GM12878 (cell line): ENCODE data around the gene DICER1. TPM values are rescaled to one million over a fixed set of nuclear protein-coding genes. Genes with fewer than 3 reads are reported as not detected.

Experiments
- ATAC-seq: fragments of 200-7000 bp; cut with Tn5 transposase; 3 replicates; pipeline ENCODE4 v1.9.1; 2020; ENCODE audit warnings: mild to moderate bottlenecking, moderate library complexity
- BruUV-seq: library from RNA; stranded (reverse); fragments of 400-500 nt; replicated peaks from 2 replicates; lab custom pipeline; 2021; lab: Mats Ljungman, UMichigan
- CTCF ChIA-PET: fragments of 300-600 bp; sonication (Branson Sonifier 250); formaldehyde crosslinking; extraction: SDS; loops from one replicate; lab custom pipeline; 2021; ENCODE audit warnings: inconsistent platforms; lab: Yijun Ruan, JAX
- POLR2A ChIA-PET: fragments of 350-600 bp; formaldehyde crosslinking; extraction: SDS; loops from one replicate; lab custom pipeline; 2021; ENCODE audit warnings: inconsistent platforms; lab: Charles Lee
- RAD21 ChIA-PET: fragments of 300-600 bp; sonication (Branson Sonifier 250); formaldehyde crosslinking; loops from one replicate; lab custom pipeline; 2023; ENCODE audit warnings: antibody characterized with exemption; ENCODE audit not compliant: unreplicated experiment; lab: Charles Lee
- SMC1A ChIA-PET: fragments of 300-600 bp; sonication (Branson Sonifier 250); formaldehyde crosslinking; loops from one replicate; lab custom pipeline; 2023; ENCODE audit not compliant: unreplicated experiment, uncharacterized antibody; lab: Charles Lee
- DNase-seq: peaks from one replicate; pipeline ENCODE4 v3.0.0-alpha.2; 2011; ENCODE audit warnings: low read depth, low spot score
- FAIRE-seq: peaks from 3 replicates; lab custom pipeline; 2011; peaks lifted over from hg19 to GRCh38; lab: Jason Lieb, UNC
- H2AFZ ChIP-seq: 2 replicates; pipeline ENCODE4 v1.6.0; 2011; ENCODE audit warnings: low read depth, low read length, control low read depth; ENCODE audit not compliant: control insufficient read depth
- H3K27ac ChIP-seq: 2 replicates; pipeline ENCODE4 v1.5.1; 2011; ENCODE audit warnings: control low read depth; ENCODE audit not compliant: control insufficient read depth, insufficient read depth
- H3K27me3 ChIP-seq, 2 experiments: replicated peaks in 1 of 2; 2 replicates each; pipeline versions ENCODE4 v1.6.0 to v1.6.1; 2011; ENCODE audit warnings: low read length in 1 of 2; ENCODE audit not compliant: control insufficient read depth in 2 of 2, insufficient read depth in 2 of 2
- H3K36me3 ChIP-seq, 2 experiments: 2 replicates each; pipeline ENCODE4 v1.5.1; 2011; ENCODE audit warnings: low read length in 1 of 2; ENCODE audit not compliant: control insufficient read depth in 2 of 2, insufficient read depth in 2 of 2
- H3K4me1 ChIP-seq: 2 replicates; pipeline ENCODE4 v1.6.1; 2011; ENCODE audit warnings: mild to moderate bottlenecking, low read length, moderate library complexity, mixed read lengths; ENCODE audit not compliant: control insufficient read depth, insufficient read depth
- H3K4me2 ChIP-seq: 2 replicates; pipeline ENCODE4 v1.6.0; 2011; ENCODE audit warnings: control low read depth; ENCODE audit not compliant: control insufficient read depth, insufficient read depth
- H3K4me3 ChIP-seq: fragments of 200-600 bp; sonication (generic); 2 replicates; pipeline ENCODE4 v1.5.1; 2016
- H3K79me2 ChIP-seq: 2 replicates; pipeline ENCODE4 v1.6.0; 2011; ENCODE audit warnings: low read length; ENCODE audit not compliant: control insufficient read depth, insufficient read depth
- H3K9ac ChIP-seq: 2 replicates; pipeline ENCODE4 v1.8.0; 2011; ENCODE audit warnings: low read length, control low read depth, mixed read lengths; ENCODE audit not compliant: control insufficient read depth, insufficient read depth
- H3K9me3 ChIP-seq: replicated peaks from 3 replicates; pipeline ENCODE4 v1.5.1; 2011; ENCODE audit warnings: mild to moderate bottlenecking, low read length; ENCODE audit not compliant: control insufficient read depth, insufficient read depth
- H4K20me1 ChIP-seq: 2 replicates; pipeline ENCODE4 v1.6.0; 2011; ENCODE audit not compliant: control insufficient read depth, insufficient read depth
- BRCA1 ChIP-seq: IDR thresholded peaks from 2 replicates; pipeline ENCODE4 v1.6.1; 2011; ENCODE audit warnings: low read depth, low read length, improper control_type of control experiment
- IRF4 ChIP-seq: IDR thresholded peaks from 2 replicates; pipeline ENCODE4 v1.6.1; 2011; ENCODE audit warnings: low read depth, low read length
- KAT2A ChIP-seq: conservative IDR thresholded peaks from 2 replicates; pipeline ENCODE4 v1.6.1; 2011; ENCODE audit warnings: low read depth, low read length; ENCODE audit not compliant: control insufficient read depth
- MYB ChIP-seq: fragments of 150-350 bp; IDR thresholded peaks from 2 replicates; pipeline ENCODE4 v1.6.1; 2014; ENCODE audit warnings: mild to moderate bottlenecking, low read depth, low read length, borderline replicate concordance
- NFYA ChIP-seq: IDR thresholded peaks from 2 replicates; pipeline ENCODE4 v1.6.1; 2011; ENCODE audit warnings: low read depth, mild to moderate bottlenecking, low read length, improper control_type of control experiment, borderline replicate concordance
- SMAD1 ChIP-seq: fragments of 450-650 bp; IDR thresholded peaks from 2 replicates; pipeline ENCODE4 v1.6.1; 2018; ENCODE audit warnings: mild to moderate bottlenecking, low read depth; ENCODE audit not compliant: partially characterized antibody
- SMAD5 ChIP-seq: IDR thresholded peaks from 2 replicates; pipeline ENCODE4 v1.6.1; 2016; ENCODE audit warnings: antibody characterized with exemption, low read depth
- SP1 ChIP-seq: IDR thresholded peaks from one replicate; pipeline ENCODE4 v1.6.1; 2011; ENCODE audit warnings: low read depth, low read length
- TCF3 ChIP-seq: IDR thresholded peaks from 2 replicates; pipeline ENCODE4 v1.6.1; 2012; ENCODE audit warnings: low read depth, mild to moderate bottlenecking, low read length, borderline replicate concordance; ENCODE audit not compliant: insufficient read depth
- TCF7 ChIP-seq: IDR thresholded peaks from 2 replicates; pipeline ENCODE4 v1.6.1; 2014; ENCODE audit warnings: antibody characterized with exemption, borderline replicate concordance
- USF1 ChIP-seq: IDR thresholded peaks from 2 replicates; pipeline ENCODE4 v1.6.1; 2011; ENCODE audit warnings: borderline replicate concordance, low read depth, mild to moderate bottlenecking, moderate library complexity, mixed read lengths, low read length; ENCODE audit not compliant: insufficient read depth; ENCODE audit errors: extremely low read length
- USF2 ChIP-seq: IDR thresholded peaks from 2 replicates; pipeline ENCODE4 v1.6.1; 2011; ENCODE audit warnings: low read depth, low read length, improper control_type of control experiment, borderline replicate concordance
- WRNIP1 ChIP-seq: IDR thresholded peaks from 2 replicates; pipeline ENCODE4 v1.6.1; 2011; ENCODE audit warnings: low read depth, low read length, improper control_type of control experiment, borderline replicate concordance
- WGBS: methylation state at CpG from one replicate; pipeline ENCODE4 v1.1.6; 2016; ENCODE audit warnings: low lambda C conversion rate; ENCODE audit not compliant: insufficient replicate concordance, insufficient coverage; ENCODE audit errors: missing lambda C conversion rate; 5-methylcytosine and 5-hydroxymethylcytosine counted together
- in situ Hi-C: fragments of 300-500 bp; cut with MboI; formaldehyde crosslinking; loops from 9 replicates; pipeline ENCODE4 v1.14.3; 2018; ENCODE audit warnings: mixed read lengths
- intact Hi-C: fragments of 100-400 bp; cut with micrococcal nuclease; formaldehyde crosslinking; loops from one replicate; pipeline ENCODE4 v1.14.2; 2022; ENCODE audit not compliant: unreplicated experiment
- polyA plus RNA-seq, 11 experiments: library from polyadenylated mRNA; depleted of rRNA in 4 of 11; unstranded in 6 of 11; stranded (reverse) in 5 of 11; fragments of >200 nt; fragmentation: Nextera tagmentation in 4 of 11; fragmentation: Illumina TruSeq in 1 of 11; extraction: Ambion mirVana in 4 of 11; extraction: Trizol in 1 of 11; gene quantifications; 1 replicate in 1 of 11; 2 replicates in 10 of 11; pipeline versions ENCODE4 v1.2.1 to v1.2.3, GENCODE V29; 2011 to 2016; ENCODE audit warnings: inconsistent platforms in 2 of 11, missing spikeins in 2 of 11, low read depth in 1 of 11
- total RNA-seq, 4 experiments: library from RNA; depleted of rRNA in 3 of 4; stranded (reverse); fragments of >200 nt in 3 of 4; fragmentation: Illumina TruSeq in 1 of 4; extraction: Trizol in 1 of 4; gene quantifications; 2 replicates each; pipeline versions ENCODE4 v1.2.1 to v1.2.3, GENCODE V29; 2013 to 2021
- TF ChIP-seq, protein P1 (sequence below): fragments of 450-650 bp; IDR thresholded peaks from 2 replicates; pipeline ENCODE4 v1.6.1; 2016; ENCODE audit warnings: mild to moderate bottlenecking
- TF ChIP-seq, protein P2 (sequence below): fragments of 450-650 bp; IDR thresholded peaks from 2 replicates; pipeline ENCODE4 v1.6.1; 2018; ENCODE audit warnings: borderline replicate concordance, mild to moderate bottlenecking; ENCODE audit not compliant: partially characterized antibody
- TF ChIP-seq, protein P3 (sequence below): fragments of 150-350 bp; IDR thresholded peaks from 2 replicates; pipeline ENCODE4 v1.6.1; 2016; ENCODE audit warnings: low read depth, low read length

The DICER1 gene
- total and polyA plus RNA-seq, 10 of the 15 experiments (the other 5 are each of a cell fraction or from before 2014, with no cell fraction given) = 6.8 to 70.8 (median 37.1) TPM

DNA sequence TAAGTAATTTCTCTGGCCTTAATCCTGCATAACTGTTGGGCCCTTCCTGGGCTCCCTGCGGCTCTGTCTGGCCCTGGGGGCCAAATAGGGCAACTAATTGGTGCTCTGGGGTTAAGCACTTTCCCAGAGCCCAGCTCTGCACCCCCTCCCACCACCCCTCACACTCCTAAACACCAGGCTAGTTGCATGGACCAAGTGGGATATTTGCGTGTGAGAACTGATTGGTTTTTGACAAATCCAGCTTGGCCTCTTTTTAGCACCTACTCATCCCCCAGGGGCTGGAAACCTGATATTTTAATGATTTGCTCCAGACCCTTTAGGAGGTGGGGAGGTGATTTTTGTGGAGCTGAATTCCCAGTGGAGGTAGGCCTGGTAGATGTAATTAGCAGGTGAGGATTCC, 91.9 kb downstream of the DICER1 start:
- no TSS peak for BruUV-seq
- Histone ChIP-seq H4K20me1 (no peaks in the 10 kb centered on the region), H3K4me1 (no peaks in the 10 kb centered on the region), H3K36me3 (no peaks in the 10 kb centered on the region), H3K27ac (no peak overlapping the region), H3K27me3 (no peaks in the 10 kb centered on the region; a peak in 2 of 4 replicates), H3K9me3 (no peaks in the 10 kb centered on the region), H2AFZ (no peak overlapping the region), H3K4me3 (no peak overlapping the region), H3K4me2 (no peak overlapping the region), H3K9ac (no peak overlapping the region), H3K79me2 (no peaks in the 10 kb centered on the region)
- intact Hi-C loops (no loop called here), in situ Hi-C loops (no loop called here)
- WGBS = 21% methylated on average over 2 of the region's 2 CpGs
- ATAC-seq (no peak), DNase-seq (no peak), FAIRE-seq (no peak)
- ChIA-PET POLR2A (no interaction called here), CTCF (no interaction called here), RAD21 (no interaction called here), SMC1A (no interaction called here)
- TF ChIP-seq USF1 (no peak), SMAD1 (no peak), WRNIP1 (no peak), SP1 (no peak), NFYA (no peak), KAT2A (no peak), SMAD5 (no peak), MYB (no peak), TCF3 (no peak), IRF4 (no peak), USF2 (no peak), BRCA1 (no peak), TCF7 (no peak)
- TF ChIP-seq, protein P1, sequence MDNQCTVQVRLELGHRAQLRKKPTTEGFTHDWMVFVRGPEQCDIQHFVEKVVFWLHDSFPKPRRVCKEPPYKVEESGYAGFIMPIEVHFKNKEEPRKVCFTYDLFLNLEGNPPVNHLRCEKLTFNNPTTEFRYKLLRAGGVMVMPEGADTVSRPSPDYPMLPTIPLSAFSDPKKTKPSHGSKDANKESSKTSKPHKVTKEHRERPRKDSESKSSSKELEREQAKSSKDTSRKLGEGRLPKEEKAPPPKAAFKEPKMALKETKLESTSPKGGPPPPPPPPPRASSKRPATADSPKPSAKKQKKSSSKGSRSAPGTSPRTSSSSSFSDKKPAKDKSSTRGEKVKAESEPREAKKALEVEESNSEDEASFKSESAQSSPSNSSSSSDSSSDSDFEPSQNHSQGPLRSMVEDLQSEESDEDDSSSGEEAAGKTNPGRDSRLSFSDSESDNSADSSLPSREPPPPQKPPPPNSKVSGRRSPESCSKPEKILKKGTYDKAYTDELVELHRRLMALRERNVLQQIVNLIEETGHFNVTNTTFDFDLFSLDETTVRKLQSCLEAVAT = no peak
- TF ChIP-seq, protein P2, sequence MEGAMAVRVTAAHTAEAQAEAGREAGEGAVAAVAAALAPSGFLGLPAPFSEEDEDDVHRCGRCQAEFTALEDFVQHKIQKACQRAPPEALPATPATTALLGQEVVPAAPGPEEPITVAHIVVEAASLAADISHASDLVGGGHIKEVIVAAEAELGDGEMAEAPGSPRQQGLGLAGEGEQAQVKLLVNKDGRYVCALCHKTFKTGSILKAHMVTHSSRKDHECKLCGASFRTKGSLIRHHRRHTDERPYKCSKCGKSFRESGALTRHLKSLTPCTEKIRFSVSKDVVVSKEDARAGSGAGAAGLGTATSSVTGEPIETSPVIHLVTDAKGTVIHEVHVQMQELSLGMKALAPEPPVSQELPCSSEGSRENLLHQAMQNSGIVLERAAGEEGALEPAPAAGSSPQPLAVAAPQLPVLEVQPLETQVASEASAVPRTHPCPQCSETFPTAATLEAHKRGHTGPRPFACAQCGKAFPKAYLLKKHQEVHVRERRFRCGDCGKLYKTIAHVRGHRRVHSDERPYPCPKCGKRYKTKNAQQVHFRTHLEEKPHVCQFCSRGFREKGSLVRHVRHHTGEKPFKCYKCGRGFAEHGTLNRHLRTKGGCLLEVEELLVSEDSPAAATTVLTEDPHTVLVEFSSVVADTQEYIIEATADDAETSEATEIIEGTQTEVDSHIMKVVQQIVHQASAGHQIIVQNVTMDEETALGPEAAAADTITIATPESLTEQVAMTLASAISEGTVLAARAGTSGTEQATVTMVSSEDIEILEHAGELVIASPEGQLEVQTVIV = no peak
- TF ChIP-seq, protein P3, sequence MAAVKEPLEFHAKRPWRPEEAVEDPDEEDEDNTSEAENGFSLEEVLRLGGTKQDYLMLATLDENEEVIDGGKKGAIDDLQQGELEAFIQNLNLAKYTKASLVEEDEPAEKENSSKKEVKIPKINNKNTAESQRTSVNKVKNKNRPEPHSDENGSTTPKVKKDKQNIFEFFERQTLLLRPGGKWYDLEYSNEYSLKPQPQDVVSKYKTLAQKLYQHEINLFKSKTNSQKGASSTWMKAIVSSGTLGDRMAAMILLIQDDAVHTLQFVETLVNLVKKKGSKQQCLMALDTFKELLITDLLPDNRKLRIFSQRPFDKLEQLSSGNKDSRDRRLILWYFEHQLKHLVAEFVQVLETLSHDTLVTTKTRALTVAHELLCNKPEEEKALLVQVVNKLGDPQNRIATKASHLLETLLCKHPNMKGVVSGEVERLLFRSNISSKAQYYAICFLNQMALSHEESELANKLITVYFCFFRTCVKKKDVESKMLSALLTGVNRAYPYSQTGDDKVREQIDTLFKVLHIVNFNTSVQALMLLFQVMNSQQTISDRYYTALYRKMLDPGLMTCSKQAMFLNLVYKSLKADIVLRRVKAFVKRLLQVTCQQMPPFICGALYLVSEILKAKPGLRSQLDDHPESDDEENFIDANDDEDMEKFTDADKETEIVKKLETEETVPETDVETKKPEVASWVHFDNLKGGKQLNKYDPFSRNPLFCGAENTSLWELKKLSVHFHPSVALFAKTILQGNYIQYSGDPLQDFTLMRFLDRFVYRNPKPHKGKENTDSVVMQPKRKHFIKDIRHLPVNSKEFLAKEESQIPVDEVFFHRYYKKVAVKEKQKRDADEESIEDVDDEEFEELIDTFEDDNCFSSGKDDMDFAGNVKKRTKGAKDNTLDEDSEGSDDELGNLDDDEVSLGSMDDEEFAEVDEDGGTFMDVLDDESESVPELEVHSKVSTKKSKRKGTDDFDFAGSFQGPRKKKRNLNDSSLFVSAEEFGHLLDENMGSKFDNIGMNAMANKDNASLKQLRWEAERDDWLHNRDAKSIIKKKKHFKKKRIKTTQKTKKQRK = no peak
